ENCODE measurements around the gene CDCA5. TPM values are rescaled to one million over a fixed set of nuclear protein-coding genes. Genes with fewer than 3 reads are reported as not detected.

CDCA5 gene
- polyA plus RNA-seq, 3 donors, result 0.20 to 0.28 TPM; not detected in 1

DNA sequence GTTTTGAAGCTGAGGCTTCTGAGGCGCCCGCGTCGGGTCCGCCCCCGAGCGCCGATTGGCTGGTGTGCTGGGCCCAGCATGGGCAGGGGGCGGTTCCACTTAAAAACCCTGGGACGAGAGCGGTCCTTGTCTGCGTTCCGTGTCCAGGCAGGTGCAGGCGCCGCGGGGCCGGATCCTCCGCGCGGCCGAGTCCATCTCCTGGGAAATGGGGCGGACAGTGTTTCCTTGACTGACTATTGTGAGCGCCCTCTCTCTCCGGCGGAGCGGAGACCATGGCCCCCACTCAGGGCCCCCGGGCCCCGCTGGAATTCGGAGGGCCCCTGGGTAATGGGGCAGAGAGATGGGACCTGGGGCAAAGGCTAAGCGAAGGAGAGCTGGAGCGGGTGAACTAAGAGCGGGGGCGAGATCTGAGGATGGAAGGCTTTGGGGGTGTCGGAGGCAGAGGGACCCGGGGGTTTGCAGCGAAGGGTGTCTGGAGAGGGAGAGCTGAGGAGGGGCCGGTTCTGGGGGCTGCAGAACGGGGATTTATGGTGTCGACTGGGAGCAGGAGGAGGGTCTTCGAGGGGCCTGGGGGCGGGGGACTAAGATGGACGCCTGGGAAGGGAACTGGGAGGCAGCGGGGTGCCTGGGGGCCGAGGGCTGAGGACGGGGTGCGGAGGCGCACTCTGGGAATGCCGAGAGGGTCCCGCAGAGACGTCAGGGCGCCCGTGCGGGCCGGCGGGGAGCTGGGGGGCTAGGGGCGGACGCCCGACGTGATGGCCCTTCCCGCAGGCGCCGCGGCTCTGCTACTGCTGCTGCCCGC lies 28.1 kb upstream of the CDCA5 start, which contains the start of gene TM7SF2:
TSS of gene TM7SF2 (plus strand) at position 129 of the 802 bp plus-strand sequence. CDS start at position 273, 144 bp downstream.
- peaks cover 0 to 6% (median 0%) of the 10 kb centered on the region in 7 donors for H3K9me3 Mint-ChIP-seq
- Histone ChIP-seq H3K9me3 (replicated peaks in 1 of 2; ENCODE audit: control insufficient read depth in 1 of 2, insufficient read depth in 1 of 2, low read length in 2 of 2) (no peaks in the 10 kb centered on the region), H3K9ac (ENCODE audit: insufficient read depth, low read length, poor library complexity, severe bottlenecking) (peak within 1 kb of the TSS; percentile 54), H3K4me2 (replicated peaks; ENCODE audit: extremely low read depth, low read length, poor library complexity, severe bottlenecking) (peak within 1 kb of the TSS; percentile 95), H3K4me1 (ENCODE audit: control insufficient read depth in 1 of 2, insufficient read depth in 2 of 2, low read length in 2 of 2) (peaks cover 36 to 44% of the 10 kb centered on the region in 2 donors), H3K27me3 (ENCODE audit: control insufficient read depth in 2 of 2, insufficient read depth in 2 of 2, low read length in 2 of 2) (peaks cover 0 to 15% of the 10 kb centered on the region in 2 donors), H3K36me3 (replicated peaks in 1 of 2; ENCODE audit: control insufficient read depth in 1 of 2, insufficient read depth in 2 of 2, low read length in 2 of 2) (peaks cover 21 to 29% of the 10 kb centered on the region in 2 donors), H3K27ac (ENCODE audit: low read depth in 1 of 2, low read length in 2 of 2) (peak within 1 kb of the TSS in 1 of 2 donors; percentile 12), H4K20me1 (ENCODE audit: insufficient read depth, low read length) (peaks cover 31% of the 10 kb centered on the region), H3K79me2 (ENCODE audit: insufficient read depth, low read length) (peaks cover 12% of the 10 kb centered on the region), H2AFZ (ENCODE audit: insufficient read depth, low read depth, low read length, poor library complexity, severe bottlenecking) (peak within 1 kb of the TSS; percentile 70), H3K4me3 (replicated peaks in 1 of 3; ENCODE audit: low read depth in 2 of 3, low read length in 3 of 3) (peak within 1 kb of the TSS; percentile 31 to 81 (median 40))
- H3K4me3 Mint-ChIP-seq, result peak within 1 kb of the TSS; percentile 80 to 91
- whole genome bisulfite sequencing (ENCODE audit: insufficient coverage), result under 1% methylated on average over 58 of the region's 64 CpGs
- intact Hi-C loops (cut with micrococcal nuclease), result loop anchor here in 1 of 2 donors (5.0 kb wide), 2 partner anchors 70 to 100 kb away; partner anchors contain the start of genes ARL2 and CAPN1
- peaks cover 13 to 22% (median 15%) of the 10 kb centered on the region in 3 donors for H3K27me3 Mint-ChIP-seq (ENCODE audit: low read depth in 3 of 3)
- peak within 1 kb of the TSS in 6 of 7 donors; percentile 19 to 82 (median 71) for H3K27ac Mint-ChIP-seq
- peak; percentile 84 to 90 (median 86) for DNase-seq
- H3K36me3 Mint-ChIP-seq, result peaks cover 25 to 32% of the 10 kb centered on the region in 2 donors
- TF ChIP-seq, protein P1, sequence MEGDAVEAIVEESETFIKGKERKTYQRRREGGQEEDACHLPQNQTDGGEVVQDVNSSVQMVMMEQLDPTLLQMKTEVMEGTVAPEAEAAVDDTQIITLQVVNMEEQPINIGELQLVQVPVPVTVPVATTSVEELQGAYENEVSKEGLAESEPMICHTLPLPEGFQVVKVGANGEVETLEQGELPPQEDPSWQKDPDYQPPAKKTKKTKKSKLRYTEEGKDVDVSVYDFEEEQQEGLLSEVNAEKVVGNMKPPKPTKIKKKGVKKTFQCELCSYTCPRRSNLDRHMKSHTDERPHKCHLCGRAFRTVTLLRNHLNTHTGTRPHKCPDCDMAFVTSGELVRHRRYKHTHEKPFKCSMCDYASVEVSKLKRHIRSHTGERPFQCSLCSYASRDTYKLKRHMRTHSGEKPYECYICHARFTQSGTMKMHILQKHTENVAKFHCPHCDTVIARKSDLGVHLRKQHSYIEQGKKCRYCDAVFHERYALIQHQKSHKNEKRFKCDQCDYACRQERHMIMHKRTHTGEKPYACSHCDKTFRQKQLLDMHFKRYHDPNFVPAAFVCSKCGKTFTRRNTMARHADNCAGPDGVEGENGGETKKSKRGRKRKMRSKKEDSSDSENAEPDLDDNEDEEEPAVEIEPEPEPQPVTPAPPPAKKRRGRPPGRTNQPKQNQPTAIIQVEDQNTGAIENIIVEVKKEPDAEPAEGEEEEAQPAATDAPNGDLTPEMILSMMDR (IDR thresholded peaks at IDR 0.05), result no peak
- H3K4me1 Mint-ChIP-seq, result peaks cover 43% of the 10 kb centered on the region

DNA sequence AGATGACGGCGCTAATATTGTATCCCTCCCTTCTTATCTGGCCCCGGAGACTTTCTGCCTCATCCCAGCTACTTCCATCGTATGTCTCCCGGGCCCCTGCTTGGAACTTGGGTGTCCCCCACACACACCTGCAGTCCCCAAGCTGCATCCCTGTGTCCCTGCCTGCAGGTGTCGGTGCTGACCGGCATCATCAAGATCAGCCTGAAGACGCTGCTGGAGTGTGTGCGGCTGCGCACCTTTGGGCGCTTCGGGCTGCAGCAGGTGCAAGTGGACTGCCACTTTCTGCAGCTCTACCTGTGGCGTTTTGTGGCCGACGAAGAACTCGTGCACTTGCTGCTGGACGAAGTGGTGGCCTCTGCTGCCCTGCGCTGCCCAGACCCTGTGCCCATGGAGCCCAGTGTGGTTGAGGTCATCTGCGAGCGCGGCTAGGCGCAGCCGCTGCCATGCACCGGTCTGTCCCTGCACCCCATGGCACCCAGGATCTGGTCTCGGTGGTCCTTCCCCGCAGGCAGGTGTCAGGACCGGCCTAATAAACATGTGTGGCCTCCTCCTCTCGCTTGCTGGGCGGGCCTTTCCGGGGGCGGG lies 27.4 kb upstream of the CDCA5 start:
- no peak overlapping the region for H3K9ac ChIP-seq (ENCODE audit: insufficient read depth, low read length, poor library complexity, severe bottlenecking)
- Mint-ChIP-seq H3K27me3 (ENCODE audit: low read depth in 3 of 3) (peaks cover 13 to 22% (median 15%) of the 10 kb centered on the region in 3 donors), H3K36me3 (peaks cover 28 to 36% of the 10 kb centered on the region in 2 donors), H3K4me3 (peak overlapping the region; percentile 80 to 91), H3K27ac (peak overlapping the region in 3 of 7 donors; percentile 23 to 75 (median 25)), H3K9me3 (peaks cover 0 to 6% (median 0%) of the 10 kb centered on the region in 7 donors), H3K4me1 (peaks cover 37% of the 10 kb centered on the region)
- H3K27ac ChIP-seq (ENCODE audit: low read depth in 1 of 2, low read length in 2 of 2), result no peak overlapping the region
- H2AFZ ChIP-seq (ENCODE audit: insufficient read depth, low read depth, low read length, poor library complexity, severe bottlenecking), result peak overlapping the region; percentile 70
- peaks cover 29 to 37% of the 10 kb centered on the region in 2 donors for H3K4me1 ChIP-seq (ENCODE audit: control insufficient read depth in 1 of 2, insufficient read depth in 2 of 2, low read length in 2 of 2)
- 70% methylated on average over 31 of the region's 31 CpGs for WGBS (ENCODE audit: insufficient coverage)
- H3K79me2 ChIP-seq (ENCODE audit: insufficient read depth, low read length), result peaks cover 5% of the 10 kb centered on the region
- H3K4me2 ChIP-seq (replicated peaks; ENCODE audit: extremely low read depth, low read length, poor library complexity, severe bottlenecking), result peak overlapping the region; percentile 95
- intact Hi-C loops (cut with micrococcal nuclease), result loop anchor here in 1 of 2 donors (5.0 kb wide), 2 partner anchors 71 to 99 kb away; partner anchors contain the start of genes ARL2 and CAPN1
- peaks cover 0 to 15% of the 10 kb centered on the region in 2 donors for H3K27me3 ChIP-seq (ENCODE audit: control insufficient read depth in 2 of 2, insufficient read depth in 2 of 2, low read length in 2 of 2)
- H3K36me3 ChIP-seq (replicated peaks in 1 of 2; ENCODE audit: control insufficient read depth in 1 of 2, insufficient read depth in 2 of 2, low read length in 2 of 2), result peaks cover 21 to 34% of the 10 kb centered on the region in 2 donors
- TF ChIP-seq, protein P1 (IDR thresholded peaks at IDR 0.05), result no peak
- H3K4me3 ChIP-seq (replicated peaks in 1 of 3; ENCODE audit: low read depth in 2 of 3, low read length in 3 of 3), result peak overlapping the region in 1 of 3 experiments; percentile 81
- peaks cover 24% of the 10 kb centered on the region for H4K20me1 ChIP-seq (ENCODE audit: insufficient read depth, low read length)
- no peak for DNase-seq
- H3K9me3 ChIP-seq (replicated peaks in 1 of 2; ENCODE audit: control insufficient read depth in 1 of 2, insufficient read depth in 1 of 2, low read length in 2 of 2), result no peaks in the 10 kb centered on the region

All from CD14-positive monocyte (primary cell).